Natural killer cell (primary cell): ENCODE measurements around the gene PITPNC1. TPM values are rescaled to one million over a fixed set of nuclear protein-coding genes. Genes with fewer than 3 reads are reported as not detected.

Source experiments
- ATAC-seq, 3 donors: fragments of 150-1000 bp in 2 of 3; fragments of 200-7000 bp in 1 of 3; cut with Tn5 transposase; 1 replicate in 1 of 3; 2 replicates in 2 of 3; pipeline ENCODE4 v1.10.0; 2021; ENCODE audit warnings: mild to moderate bottlenecking in 2 of 3, moderate library complexity in 2 of 3
- DNase-seq, 2 donors: peaks; one replicate each; pipeline versions ENCODE4 v3.0.0 to v3.0.0-alpha.2; 2013 to 2021; ENCODE audit warnings: mixed read lengths in 1 of 2
- H3K27ac ChIP-seq: one replicate; pipeline ENCODE4 v1.5.1; 2013; ENCODE audit warnings: mild to moderate bottlenecking, low read length
- H3K27me3 ChIP-seq: one replicate; pipeline ENCODE4 v1.6.1; 2013; ENCODE audit warnings: low read length; ENCODE audit not compliant: control insufficient read depth, insufficient read depth
- H3K36me3 ChIP-seq: one replicate; pipeline ENCODE4 v1.6.1; 2013; ENCODE audit warnings: low read length; ENCODE audit not compliant: control insufficient read depth, insufficient read depth
- H3K4me1 ChIP-seq: one replicate; pipeline ENCODE4 v1.6.1; 2013; ENCODE audit warnings: low read length; ENCODE audit not compliant: control insufficient read depth, insufficient read depth
- H3K4me3 ChIP-seq: one replicate; pipeline ENCODE4 v1.5.1; 2013; ENCODE audit warnings: low read length
- H3K9me3 ChIP-seq: one replicate; pipeline ENCODE4 v1.6.1; 2013; ENCODE audit warnings: low read length; ENCODE audit not compliant: control insufficient read depth, insufficient read depth
- H3K27ac Mint-ChIP-seq, 2 donors: one replicate each; pipeline ENCODE4 v1.8.0; 2022; ENCODE audit warnings: mild to moderate bottlenecking in 2 of 2, mixed read lengths in 2 of 2, moderate library complexity in 1 of 2
- H3K27me3 Mint-ChIP-seq, 2 donors: one replicate each; pipeline ENCODE4 v1.8.0; 2022; ENCODE audit warnings: low read depth in 2 of 2, mixed read lengths in 2 of 2
- H3K36me3 Mint-ChIP-seq: one replicate; pipeline ENCODE4 v1.8.0; 2022; ENCODE audit warnings: mixed read lengths
- H3K4me1 Mint-ChIP-seq, 2 donors: one replicate each; pipeline ENCODE4 v1.8.0; 2022; ENCODE audit warnings: mixed read lengths in 2 of 2
- H3K4me3 Mint-ChIP-seq: one replicate; pipeline ENCODE4 v1.8.0; 2022; ENCODE audit warnings: mild to moderate bottlenecking, moderate library complexity, mixed read lengths
- H3K9me3 Mint-ChIP-seq, 2 donors: one replicate each; pipeline ENCODE4 v1.8.0; 2022; ENCODE audit warnings: mixed read lengths in 2 of 2
- WGBS: methylation state at CpG from one replicate; pipeline ENCODE4 v1.1.7; 2013; ENCODE audit warnings: missing lambda C conversion rate; ENCODE audit not compliant: insufficient coverage; 5-methylcytosine and 5-hydroxymethylcytosine counted together
- intact Hi-C: fragments of 100-400 bp; cut with micrococcal nuclease; formaldehyde crosslinking; loops from one replicate; pipeline ENCODE4 v1.14.2; 2022
- total RNA-seq, 4 donors: library from RNA; stranded (reverse); fragments of 120-200 nt in 1 of 4; gene quantifications; one replicate each; pipeline versions ENCODE4 v1.2.3 to v1.2.4, GENCODE V29; 2013 to 2022
- TF ChIP-seq, protein P1 (sequence below): fragments of 200-600 bp; IDR thresholded peaks from one replicate; pipeline ENCODE4 v1.8.0; 2022; ENCODE audit warnings: antibody characterized with exemption

The PITPNC1 gene
- total RNA-seq, 3 donors from 2014 or later (not counting 1 experiment from before 2014, with no cell fraction given) = 150 to 185 (median 169) TPM

DNA sequence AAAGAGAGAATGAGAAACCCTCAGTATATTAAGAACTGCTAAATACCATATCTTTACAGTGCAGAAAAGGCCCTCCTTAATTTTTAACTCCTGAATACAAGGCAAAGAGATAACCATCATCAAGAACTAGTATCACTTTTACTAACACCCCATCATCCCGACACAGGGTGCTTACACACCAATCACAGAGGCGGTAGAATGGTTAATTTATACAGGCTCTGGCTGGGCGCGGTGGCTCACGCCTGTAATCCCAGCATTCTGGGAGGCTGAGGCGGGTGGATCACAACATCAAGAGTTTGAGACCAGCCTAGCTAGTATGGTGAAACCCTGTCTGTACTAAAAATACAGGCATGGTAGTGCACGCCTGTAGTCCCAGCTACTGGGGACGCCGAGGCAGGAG lies 14.9 kb upstream of the PITPNC1 start:
- no peak for ATAC-seq
- 89% methylated on average over 9 of the region's 9 CpGs for WGBS
- H3K4me1 Mint-ChIP-seq = peaks cover 62 to 65% of the 10 kb centered on the region in 2 donors
- Histone ChIP-seq H3K36me3 (peaks cover 9% of the 10 kb centered on the region), H3K9me3 (no peaks in the 10 kb centered on the region), H3K27ac (no peak overlapping the region), H3K4me3 (no peak overlapping the region), H3K27me3 (no peaks in the 10 kb centered on the region), H3K4me1 (peaks cover 19% of the 10 kb centered on the region)
- H3K9me3 Mint-ChIP-seq = no peaks in the 10 kb centered on the region
- H3K4me3 Mint-ChIP-seq = no peak overlapping the region
- no peaks in the 10 kb centered on the region for H3K27me3 Mint-ChIP-seq
- intact Hi-C loops = loop anchor here (10.0 kb wide), 1 partner anchor 117 kb away; the partner anchor contains the start of gene HELZ
- TF ChIP-seq, protein P1, sequence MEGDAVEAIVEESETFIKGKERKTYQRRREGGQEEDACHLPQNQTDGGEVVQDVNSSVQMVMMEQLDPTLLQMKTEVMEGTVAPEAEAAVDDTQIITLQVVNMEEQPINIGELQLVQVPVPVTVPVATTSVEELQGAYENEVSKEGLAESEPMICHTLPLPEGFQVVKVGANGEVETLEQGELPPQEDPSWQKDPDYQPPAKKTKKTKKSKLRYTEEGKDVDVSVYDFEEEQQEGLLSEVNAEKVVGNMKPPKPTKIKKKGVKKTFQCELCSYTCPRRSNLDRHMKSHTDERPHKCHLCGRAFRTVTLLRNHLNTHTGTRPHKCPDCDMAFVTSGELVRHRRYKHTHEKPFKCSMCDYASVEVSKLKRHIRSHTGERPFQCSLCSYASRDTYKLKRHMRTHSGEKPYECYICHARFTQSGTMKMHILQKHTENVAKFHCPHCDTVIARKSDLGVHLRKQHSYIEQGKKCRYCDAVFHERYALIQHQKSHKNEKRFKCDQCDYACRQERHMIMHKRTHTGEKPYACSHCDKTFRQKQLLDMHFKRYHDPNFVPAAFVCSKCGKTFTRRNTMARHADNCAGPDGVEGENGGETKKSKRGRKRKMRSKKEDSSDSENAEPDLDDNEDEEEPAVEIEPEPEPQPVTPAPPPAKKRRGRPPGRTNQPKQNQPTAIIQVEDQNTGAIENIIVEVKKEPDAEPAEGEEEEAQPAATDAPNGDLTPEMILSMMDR = no peak
- no peak for DNase-seq
- H3K27ac Mint-ChIP-seq = peak overlapping the region; percentile 10 to 48
- H3K36me3 Mint-ChIP-seq = no peaks in the 10 kb centered on the region

DNA sequence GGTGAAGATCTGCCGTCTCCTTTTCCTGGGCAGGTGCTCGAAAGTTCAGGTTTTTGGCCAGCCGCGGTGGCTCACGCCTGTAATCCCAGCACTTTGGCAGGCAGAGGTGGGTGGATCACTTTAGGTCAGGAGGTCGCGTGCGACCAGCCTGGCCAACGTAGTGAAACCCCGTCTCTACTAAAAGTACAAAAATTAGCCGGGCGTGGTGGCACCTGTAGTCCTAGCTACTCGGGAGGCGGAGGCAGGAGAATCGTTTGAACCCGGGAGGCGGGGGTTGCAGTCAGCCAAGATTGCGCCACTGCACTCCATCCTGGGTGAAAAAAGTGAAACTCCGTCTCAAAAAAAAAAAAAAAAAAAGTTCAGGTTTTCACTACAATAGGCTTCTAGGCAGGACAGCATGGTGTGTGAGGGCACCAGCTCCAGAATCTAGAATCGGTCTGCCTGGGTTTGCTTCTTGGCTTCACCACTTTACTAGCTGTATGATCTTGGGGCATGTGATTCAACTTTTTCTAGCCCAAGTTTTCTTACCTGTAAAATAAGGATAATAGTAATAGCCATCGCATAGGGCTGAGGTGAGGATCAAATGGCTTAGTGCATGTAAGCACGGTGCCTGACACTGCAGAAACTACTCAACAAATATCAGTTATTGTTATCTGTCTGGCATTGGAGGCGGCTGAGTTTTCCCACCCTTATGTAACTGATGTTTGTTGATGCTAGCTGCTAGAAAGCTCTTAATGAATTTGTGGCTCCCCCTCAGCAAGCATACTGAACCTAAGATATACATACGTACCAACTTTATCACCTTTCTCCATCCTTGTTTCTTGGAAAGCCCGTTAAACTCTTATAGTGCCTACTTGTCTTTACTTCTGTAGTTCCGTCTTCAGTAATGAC lies 12.0 kb upstream of the PITPNC1 start:
- TF ChIP-seq, protein P1 = no peak
- intact Hi-C loops = loop anchor here (10.0 kb wide), 1 partner anchor 120 kb away; the partner anchor contains the start of gene HELZ
- Mint-ChIP-seq H3K36me3 (no peaks in the 10 kb centered on the region), H3K4me3 (peak overlapping the region; percentile 92), H3K27me3 (no peaks in the 10 kb centered on the region), H3K9me3 (no peaks in the 10 kb centered on the region), H3K4me1 (peaks cover 51 to 54% of the 10 kb centered on the region in 2 donors), H3K27ac (peak overlapping the region; percentile 86 to 98)
- Histone ChIP-seq H3K4me1 (peaks cover 12% of the 10 kb centered on the region), H3K9me3 (no peaks in the 10 kb centered on the region), H3K36me3 (peaks cover 5% of the 10 kb centered on the region), H3K27ac (peak overlapping the region; percentile 93), H3K27me3 (no peaks in the 10 kb centered on the region), H3K4me3 (peak overlapping the region; percentile 99)
- 67% methylated on average over 26 of the region's 26 CpGs for WGBS
- ATAC-seq = no peak
- DNase-seq = no peak

DNA sequence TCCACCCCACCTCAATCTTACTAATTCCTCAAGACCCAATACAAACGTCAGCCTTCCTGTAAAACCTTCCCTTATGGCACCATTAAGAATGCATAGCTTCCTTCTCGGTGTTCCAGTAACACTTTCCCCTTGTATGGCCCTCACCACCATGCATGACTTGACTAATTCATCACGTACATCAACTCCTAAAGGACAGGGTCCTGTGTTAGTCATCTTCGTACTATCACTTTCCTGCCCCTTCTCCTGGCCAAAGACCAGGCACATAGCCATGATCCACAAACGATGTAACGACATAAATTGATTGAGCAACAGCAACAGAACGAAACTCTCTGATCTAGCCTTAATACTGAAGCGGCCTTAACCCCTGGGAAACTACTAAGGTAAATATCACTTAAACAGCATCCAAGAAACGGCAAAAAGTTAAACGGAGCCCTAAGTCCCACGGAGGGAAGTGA lies 11.3 kb upstream of the PITPNC1 start:
- H3K4me1 Mint-ChIP-seq = peaks cover 44 to 48% of the 10 kb centered on the region in 2 donors
- no peaks in the 10 kb centered on the region for H3K36me3 Mint-ChIP-seq
- H3K27me3 ChIP-seq = no peaks in the 10 kb centered on the region
- no peaks in the 10 kb centered on the region for H3K27me3 Mint-ChIP-seq
- no peaks in the 10 kb centered on the region for H3K9me3 Mint-ChIP-seq
- H3K27ac Mint-ChIP-seq = peak overlapping the region; percentile 86 to 98
- WGBS = 0% methylated on average over 11 of the region's 11 CpGs
- H3K36me3 ChIP-seq = peaks cover 2% of the 10 kb centered on the region
- H3K4me3 ChIP-seq = peak overlapping the region; percentile 99
- intact Hi-C loops = loop anchor here (10.0 kb wide), 1 partner anchor 121 kb away; the partner anchor contains the start of gene HELZ
- no peaks in the 10 kb centered on the region for H3K9me3 ChIP-seq
- peak overlapping the region; percentile 92 for H3K4me3 Mint-ChIP-seq
- TF ChIP-seq, protein P1 = no peak
- peaks cover 12% of the 10 kb centered on the region for H3K4me1 ChIP-seq
- H3K27ac ChIP-seq = peak overlapping the region; percentile 93
- ATAC-seq (peak in 2 of 3 donors; percentile 5 to 12), DNase-seq (peak in 1 of 2 donors; percentile 59)
